ENCODE results near the gene HOXC9.

The HOXC9 gene

DNA sequence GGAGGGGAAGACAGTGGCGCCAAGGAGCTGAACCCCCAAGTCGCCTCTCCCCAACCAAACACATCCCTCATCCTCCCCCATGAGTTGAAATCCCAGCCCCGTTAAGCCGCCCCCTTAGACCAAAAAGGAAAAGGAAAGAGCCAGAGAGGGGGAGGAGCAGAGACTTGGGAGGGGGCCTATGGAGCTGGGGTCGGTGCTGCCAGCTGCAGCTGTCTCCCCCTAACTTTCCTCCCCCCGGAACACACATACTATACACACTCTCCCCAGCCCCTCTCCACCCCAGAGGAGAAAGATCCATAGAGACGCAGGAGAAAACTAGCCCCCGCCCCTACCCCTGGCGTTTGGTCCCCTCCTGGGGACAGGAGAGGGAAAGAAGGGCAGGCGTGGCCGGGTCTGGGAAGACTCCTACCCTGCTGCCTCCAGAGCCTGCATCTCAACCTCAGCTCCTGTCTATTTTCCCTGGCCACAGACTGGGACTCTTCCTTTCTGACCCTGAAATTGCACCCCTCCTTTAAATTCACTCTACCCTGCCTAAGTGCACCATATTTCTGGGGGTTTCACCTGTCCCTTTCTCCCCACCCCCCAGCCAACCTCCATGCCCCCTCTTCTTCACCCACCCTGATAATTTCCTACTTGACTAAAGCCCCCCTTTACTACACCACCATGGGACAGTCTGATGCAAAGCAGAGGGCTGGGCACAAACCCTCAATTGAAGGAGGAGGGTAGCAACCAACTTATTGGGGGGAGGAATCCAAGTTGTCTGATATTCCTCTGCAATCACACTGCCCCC, 1.7 kb upstream of the HOXC9 start (continued):
- TF ChIP-seq, protein P1, sequence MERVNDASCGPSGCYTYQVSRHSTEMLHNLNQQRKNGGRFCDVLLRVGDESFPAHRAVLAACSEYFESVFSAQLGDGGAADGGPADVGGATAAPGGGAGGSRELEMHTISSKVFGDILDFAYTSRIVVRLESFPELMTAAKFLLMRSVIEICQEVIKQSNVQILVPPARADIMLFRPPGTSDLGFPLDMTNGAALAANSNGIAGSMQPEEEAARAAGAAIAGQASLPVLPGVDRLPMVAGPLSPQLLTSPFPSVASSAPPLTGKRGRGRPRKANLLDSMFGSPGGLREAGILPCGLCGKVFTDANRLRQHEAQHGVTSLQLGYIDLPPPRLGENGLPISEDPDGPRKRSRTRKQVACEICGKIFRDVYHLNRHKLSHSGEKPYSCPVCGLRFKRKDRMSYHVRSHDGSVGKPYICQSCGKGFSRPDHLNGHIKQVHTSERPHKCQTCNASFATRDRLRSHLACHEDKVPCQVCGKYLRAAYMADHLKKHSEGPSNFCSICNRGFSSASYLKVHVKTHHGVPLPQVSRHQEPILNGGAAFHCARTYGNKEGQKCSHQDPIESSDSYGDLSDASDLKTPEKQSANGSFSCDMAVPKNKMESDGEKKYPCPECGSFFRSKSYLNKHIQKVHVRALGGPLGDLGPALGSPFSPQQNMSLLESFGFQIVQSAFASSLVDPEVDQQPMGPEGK (tag by site-specific recombination; IDR thresholded peaks at IDR 0.05): peak; percentile 95
- TF ChIP-seq OVOL3 (tag by site-specific recombination; IDR thresholded peaks at IDR 0.05) (no peak), MZF1 (tag by site-specific recombination; IDR thresholded peaks at IDR 0.05; ENCODE audit: borderline replicate concordance) (0 out of 2 replicates have a peak, but pooled peaks have one; percentile 10), ZBTB48 (tag by site-specific recombination; IDR thresholded peaks at IDR 0.05) (peak; percentile 45; the same call in 1 of the 2 replicates), ZXDB (tag by site-specific recombination; IDR thresholded peaks at IDR 0.05) (peak; percentile 34; the same call in 1 of the 2 replicates), ZNF600 (tag by site-specific recombination; IDR thresholded peaks at IDR 0.05) (peak; percentile 98), RBAK (tag by site-specific recombination; IDR thresholded peaks at IDR 0.05) (no peak), GLIS1 (tag by site-specific recombination; IDR thresholded peaks at IDR 0.05) (peak; percentile 66), ZFP3 (tag by site-specific recombination; IDR thresholded peaks at IDR 0.05; ENCODE audit: low read depth) (peak; percentile 77), GLIS2 (tag by site-specific recombination; IDR thresholded peaks at IDR 0.05) (peak; percentile 92), SP2 (tag by site-specific recombination; IDR thresholded peaks at IDR 0.05) (peak; percentile 52)
- TF ChIP-seq, protein P2, sequence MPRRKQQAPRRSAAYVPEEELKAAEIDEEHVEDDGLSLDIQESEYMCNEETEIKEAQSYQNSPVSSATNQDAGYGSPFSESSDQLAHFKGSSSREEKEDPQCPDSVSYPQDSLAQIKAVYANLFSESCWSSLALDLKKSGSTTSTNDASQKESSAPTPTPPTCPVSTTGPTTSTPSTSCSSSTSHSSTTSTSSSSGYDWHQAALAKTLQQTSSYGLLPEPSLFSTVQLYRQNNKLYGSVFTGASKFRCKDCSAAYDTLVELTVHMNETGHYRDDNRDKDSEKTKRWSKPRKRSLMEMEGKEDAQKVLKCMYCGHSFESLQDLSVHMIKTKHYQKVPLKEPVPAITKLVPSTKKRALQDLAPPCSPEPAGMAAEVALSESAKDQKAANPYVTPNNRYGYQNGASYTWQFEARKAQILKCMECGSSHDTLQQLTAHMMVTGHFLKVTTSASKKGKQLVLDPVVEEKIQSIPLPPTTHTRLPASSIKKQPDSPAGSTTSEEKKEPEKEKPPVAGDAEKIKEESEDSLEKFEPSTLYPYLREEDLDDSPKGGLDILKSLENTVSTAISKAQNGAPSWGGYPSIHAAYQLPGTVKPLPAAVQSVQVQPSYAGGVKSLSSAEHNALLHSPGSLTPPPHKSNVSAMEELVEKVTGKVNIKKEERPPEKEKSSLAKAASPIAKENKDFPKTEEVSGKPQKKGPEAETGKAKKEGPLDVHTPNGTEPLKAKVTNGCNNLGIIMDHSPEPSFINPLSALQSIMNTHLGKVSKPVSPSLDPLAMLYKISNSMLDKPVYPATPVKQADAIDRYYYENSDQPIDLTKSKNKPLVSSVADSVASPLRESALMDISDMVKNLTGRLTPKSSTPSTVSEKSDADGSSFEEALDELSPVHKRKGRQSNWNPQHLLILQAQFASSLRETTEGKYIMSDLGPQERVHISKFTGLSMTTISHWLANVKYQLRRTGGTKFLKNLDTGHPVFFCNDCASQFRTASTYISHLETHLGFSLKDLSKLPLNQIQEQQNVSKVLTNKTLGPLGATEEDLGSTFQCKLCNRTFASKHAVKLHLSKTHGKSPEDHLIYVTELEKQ (tag by site-specific recombination; IDR thresholded peaks at IDR 0.05; ENCODE audit: borderline replicate concordance): peak; percentile 57; the same call in 1 of the 2 replicates
- TF ChIP-seq, protein P3, sequence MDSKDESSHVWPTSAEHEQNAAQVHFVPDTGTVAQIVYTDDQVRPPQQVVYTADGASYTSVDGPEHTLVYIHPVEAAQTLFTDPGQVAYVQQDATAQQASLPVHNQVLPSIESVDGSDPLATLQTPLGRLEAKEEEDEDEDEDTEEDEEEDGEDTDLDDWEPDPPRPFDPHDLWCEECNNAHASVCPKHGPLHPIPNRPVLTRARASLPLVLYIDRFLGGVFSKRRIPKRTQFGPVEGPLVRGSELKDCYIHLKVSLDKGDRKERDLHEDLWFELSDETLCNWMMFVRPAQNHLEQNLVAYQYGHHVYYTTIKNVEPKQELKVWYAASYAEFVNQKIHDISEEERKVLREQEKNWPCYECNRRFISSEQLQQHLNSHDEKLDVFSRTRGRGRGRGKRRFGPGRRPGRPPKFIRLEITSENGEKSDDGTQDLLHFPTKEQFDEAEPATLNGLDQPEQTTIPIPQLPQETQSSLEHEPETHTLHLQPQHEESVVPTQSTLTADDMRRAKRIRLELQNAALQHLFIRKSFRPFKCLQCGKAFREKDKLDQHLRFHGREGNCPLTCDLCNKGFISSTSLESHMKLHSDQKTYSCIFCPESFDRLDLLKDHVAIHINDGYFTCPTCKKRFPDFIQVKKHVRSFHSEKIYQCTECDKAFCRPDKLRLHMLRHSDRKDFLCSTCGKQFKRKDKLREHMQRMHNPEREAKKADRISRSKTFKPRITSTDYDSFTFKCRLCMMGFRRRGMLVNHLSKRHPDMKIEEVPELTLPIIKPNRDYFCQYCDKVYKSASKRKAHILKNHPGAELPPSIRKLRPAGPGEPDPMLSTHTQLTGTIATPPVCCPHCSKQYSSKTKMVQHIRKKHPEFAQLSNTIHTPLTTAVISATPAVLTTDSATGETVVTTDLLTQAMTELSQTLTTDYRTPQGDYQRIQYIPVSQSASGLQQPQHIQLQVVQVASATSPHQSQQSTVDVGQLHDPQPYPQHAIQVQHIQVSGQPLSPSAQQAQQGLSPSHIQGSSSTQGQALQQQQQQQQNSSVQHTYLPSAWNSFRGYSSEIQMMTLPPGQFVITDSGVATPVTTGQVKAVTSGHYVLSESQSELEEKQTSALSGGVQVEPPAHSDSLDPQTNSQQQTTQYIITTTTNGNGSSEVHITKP (tag by site-specific recombination; IDR thresholded peaks at IDR 0.05): peak; percentile 99
- TF ChIP-seq, protein P4, sequence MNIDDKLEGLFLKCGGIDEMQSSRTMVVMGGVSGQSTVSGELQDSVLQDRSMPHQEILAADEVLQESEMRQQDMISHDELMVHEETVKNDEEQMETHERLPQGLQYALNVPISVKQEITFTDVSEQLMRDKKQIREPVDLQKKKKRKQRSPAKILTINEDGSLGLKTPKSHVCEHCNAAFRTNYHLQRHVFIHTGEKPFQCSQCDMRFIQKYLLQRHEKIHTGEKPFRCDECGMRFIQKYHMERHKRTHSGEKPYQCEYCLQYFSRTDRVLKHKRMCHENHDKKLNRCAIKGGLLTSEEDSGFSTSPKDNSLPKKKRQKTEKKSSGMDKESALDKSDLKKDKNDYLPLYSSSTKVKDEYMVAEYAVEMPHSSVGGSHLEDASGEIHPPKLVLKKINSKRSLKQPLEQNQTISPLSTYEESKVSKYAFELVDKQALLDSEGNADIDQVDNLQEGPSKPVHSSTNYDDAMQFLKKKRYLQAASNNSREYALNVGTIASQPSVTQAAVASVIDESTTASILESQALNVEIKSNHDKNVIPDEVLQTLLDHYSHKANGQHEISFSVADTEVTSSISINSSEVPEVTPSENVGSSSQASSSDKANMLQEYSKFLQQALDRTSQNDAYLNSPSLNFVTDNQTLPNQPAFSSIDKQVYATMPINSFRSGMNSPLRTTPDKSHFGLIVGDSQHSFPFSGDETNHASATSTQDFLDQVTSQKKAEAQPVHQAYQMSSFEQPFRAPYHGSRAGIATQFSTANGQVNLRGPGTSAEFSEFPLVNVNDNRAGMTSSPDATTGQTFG (tag by site-specific recombination; IDR thresholded peaks at IDR 0.05; ENCODE audit: borderline replicate concordance): no peak

Measured in HEK293 (cell line).